Activated B cell treated with CpG ODN at 0.5 μM for 24 hours (primary cell): ENCODE measurements around the gene PRDM16. TPM values are rescaled to one million over a fixed set of nuclear protein-coding genes. Genes with fewer than 3 reads are reported as not detected.

Experiments used
- ATAC-seq: fragments of 200-7000 bp; cut with Tn5 transposase; one replicate; pipeline ENCODE4 v1.10.0; 2021; ENCODE audit warnings: low read depth, mild to moderate bottlenecking, moderate library complexity
- CTCF ChIA-PET: fragments of 350-600 bp; sonication (Branson Sonifier 250); formaldehyde crosslinking; loops from one replicate; lab custom pipeline; 2021; ENCODE audit warnings: antibody characterized with exemption; lab: Charles Lee
- POLR2A ChIA-PET: fragments of 350-600 bp; sonication (Branson Sonifier 250); formaldehyde crosslinking; loops from one replicate; lab custom pipeline; 2021; ENCODE audit warnings: antibody characterized with exemption; lab: Charles Lee
- DNase-seq: peaks from one replicate; pipeline ENCODE4 v3.0.0; 2022
- H3K27ac Mint-ChIP-seq: one replicate; pipeline ENCODE4 v1.8.0; 2020; ENCODE audit warnings: mixed read lengths
- H3K27me3 Mint-ChIP-seq: one replicate; pipeline ENCODE4 v1.8.0; 2021; ENCODE audit warnings: mixed read lengths
- H3K36me3 Mint-ChIP-seq: one replicate; pipeline ENCODE4 v1.8.0; 2021; ENCODE audit warnings: low read depth, mixed read lengths
- H3K4me1 Mint-ChIP-seq: one replicate; pipeline ENCODE4 v1.8.0; 2021; ENCODE audit warnings: mixed read lengths
- H3K4me3 Mint-ChIP-seq: one replicate; pipeline ENCODE4 v1.8.0; 2020; ENCODE audit warnings: mild to moderate bottlenecking, mixed read lengths
- H3K9me3 Mint-ChIP-seq: one replicate; pipeline ENCODE4 v1.8.0; 2020; ENCODE audit warnings: mixed read lengths
- CTCF ChIP-seq: fragments of 200-600 bp; IDR thresholded peaks from one replicate; pipeline ENCODE4 v1.8.0; 2022; ENCODE audit warnings: antibody characterized with exemption, mild to moderate bottlenecking
- intact Hi-C: fragments of 100-400 bp; cut with micrococcal nuclease; formaldehyde crosslinking; loops from one replicate; pipeline ENCODE4 v1.15.1; 2024
- total RNA-seq: library from RNA; stranded (reverse); gene quantifications from 2 replicates; pipeline ENCODE4 v1.2.3, GENCODE V29; 2022

Gene PRDM16
- total RNA-seq, 1 donor from 2014 or later, result not detected

- H3K9me3 Mint-ChIP-seq, result peaks cover 4% of the 10 kb centered on the region
These were observed 37.2 kb downstream of the PRDM16 start for GRCh38 chr1:3106216-3106615.

GRCh38 chr1:3107201-3107600 is 38.2 kb downstream of the PRDM16 start:
- H3K27ac Mint-ChIP-seq, result no peak overlapping the region
- H3K27me3 Mint-ChIP-seq, result no peaks in the 10 kb centered on the region
- ChIA-PET POLR2A (no interaction called here), CTCF (no interaction called here)
- TF ChIP-seq CTCF, result no peak
- no peak for ATAC-seq
- peaks cover 4% of the 10 kb centered on the region for H3K9me3 Mint-ChIP-seq
- no peaks in the 10 kb centered on the region for H3K36me3 Mint-ChIP-seq
- no peaks in the 10 kb centered on the region for H3K4me1 Mint-ChIP-seq
- no peak overlapping the region for H3K4me3 Mint-ChIP-seq
- intact Hi-C loops, result no loop called here
- DNase-seq, result no peak

More at GRCh38 chr1:3106216-3106615, 37.2 kb downstream of the PRDM16 start:
- ChIA-PET POLR2A (no interaction called here), CTCF (no interaction called here)
- no peak for TF ChIP-seq CTCF
- Mint-ChIP-seq H3K4me3 (no peak overlapping the region), H3K27me3 (no peaks in the 10 kb centered on the region), H3K36me3 (no peaks in the 10 kb centered on the region), H3K4me1 (no peaks in the 10 kb centered on the region), H3K27ac (no peak overlapping the region)
- DNase-seq, result no peak
- intact Hi-C loops, result no loop called here
- no peak for ATAC-seq

GRCh38 chr1:3109355-3109754 is 40.4 kb downstream of the PRDM16 start:
- H3K27ac Mint-ChIP-seq, result no peak overlapping the region
- no peak for ATAC-seq
- DNase-seq, result no peak
- H3K27me3 Mint-ChIP-seq, result no peaks in the 10 kb centered on the region
- TF ChIP-seq CTCF, result no peak
- intact Hi-C loops, result no loop called here
- ChIA-PET CTCF (no interaction called here), POLR2A (no interaction called here)
- H3K9me3 Mint-ChIP-seq, result peaks cover 4% of the 10 kb centered on the region
- H3K4me1 Mint-ChIP-seq, result no peaks in the 10 kb centered on the region
- H3K36me3 Mint-ChIP-seq, result no peaks in the 10 kb centered on the region
- H3K4me3 Mint-ChIP-seq, result no peak overlapping the region

GRCh38 chr1:3111348-3112021 is 42.5 kb downstream of the PRDM16 start:
- Mint-ChIP-seq H3K9me3 (peaks cover 4% of the 10 kb centered on the region), H3K27ac (no peak overlapping the region), H3K36me3 (no peaks in the 10 kb centered on the region), H3K4me3 (no peak overlapping the region), H3K4me1 (no peaks in the 10 kb centered on the region), H3K27me3 (no peaks in the 10 kb centered on the region)
- POLR2A ChIA-PET, result no interaction called here
- CTCF ChIA-PET, result no interaction called here
- ATAC-seq (no peak), DNase-seq (no peak)
- TF ChIP-seq CTCF, result no peak
- intact Hi-C loops, result no loop called here

- Mint-ChIP-seq H3K9me3 (peaks cover 4% of the 10 kb centered on the region), H3K4me1 (no peaks in the 10 kb centered on the region), H3K27ac (no peak overlapping the region), H3K27me3 (no peaks in the 10 kb centered on the region), H3K36me3 (no peaks in the 10 kb centered on the region), H3K4me3 (no peak overlapping the region)
- DNase-seq, result no peak
- TF ChIP-seq CTCF, result no peak
- no peak for ATAC-seq
- POLR2A ChIA-PET, result no interaction called here
- CTCF ChIA-PET, result no interaction called here
- intact Hi-C loops, result no loop called here
These were observed 43.5 kb downstream of the PRDM16 start for GRCh38 chr1:3112526-3112925.
